HFF-Myc (cell line): Measurements from ENCODE around the gene TMEM134.

ENCODE experiments used
- DNase-seq: peaks from one replicate; pipeline ENCODE4 v3.0.0-alpha.2; 2011; ENCODE audit warnings: low read depth; ENCODE audit errors: extremely low read depth
- H3K4me3 ChIP-seq: replicated peaks from 2 replicates; pipeline ENCODE4 v1.5.1; 2011; ENCODE audit warnings: low read depth, mild to moderate bottlenecking, control low read depth, low read length
- CTCF ChIP-seq: IDR thresholded peaks from 2 replicates; pipeline ENCODE4 v1.5.1; 2012; ENCODE audit warnings: mild to moderate bottlenecking, low read depth, low read length, control low read depth; ENCODE audit errors: missing control alignments

TMEM134 gene

GRCh38 chr11:67416416-67417335 is 52.4 kb downstream of the TMEM134 start:
- DNase-seq, result no peak
- no peak overlapping the region for H3K4me3 ChIP-seq
- no peak for TF ChIP-seq CTCF

GRCh38 chr11:67415501-67416304 is 53.3 kb downstream of the TMEM134 start, which contains the start of gene CARNS1:
CARNS1 (plus strand) TSS chr11:67415678; CDS start chr11:67416200, 522 bp downstream.
- DNase-seq, result no peak
- no peak within 1 kb of the TSS for H3K4me3 ChIP-seq
- no peak for TF ChIP-seq CTCF

- TF ChIP-seq CTCF, result no peak
- DNase-seq, result no peak
- H3K4me3 ChIP-seq, result no peak overlapping the region
Observed at GRCh38 chr11:67413266-67413849, 55.7 kb downstream of the TMEM134 start.

- no peak for TF ChIP-seq CTCF
- H3K4me3 ChIP-seq, result no peak overlapping the region
- no peak for DNase-seq
Observed at GRCh38 chr11:67412495-67413179, 56.4 kb downstream of the TMEM134 start.

- no peak for DNase-seq
- H3K4me3 ChIP-seq, result no peak overlapping the region
- TF ChIP-seq CTCF, result no peak
Observed at GRCh38 chr11:67411785-67412152, 57.3 kb downstream of the TMEM134 start.
